ENCODE data around the gene SPIRE1.

Gene SPIRE1

GRCh38 chr18:12515550-12515949 lies 142.4 kb downstream of the SPIRE1 start:
- Histone ChIP-seq H3K27ac (ENCODE audit: low read length) (no peak overlapping the region), H3K4me3 (ENCODE audit: low read depth in 1 of 2, low read length in 2 of 2) (no peak overlapping the region), H3K79me2 (ENCODE audit: insufficient read depth, low read length) (no peaks in the 10 kb centered on the region), H2AFZ (ENCODE audit: low read depth, low read length) (no peak overlapping the region), H3K4me1 (ENCODE audit: insufficient read depth, low read length) (no peaks in the 10 kb centered on the region), H3K36me3 (ENCODE audit: insufficient read depth, low read length) (no peaks in the 10 kb centered on the region), H4K20me1 (ENCODE audit: insufficient read depth, low read length) (no peaks in the 10 kb centered on the region), H3K9me3 (ENCODE audit: insufficient read depth, low read length, severe bottlenecking) (no peaks in the 10 kb centered on the region), H3K4me2 (ENCODE audit: insufficient read depth, low read length) (no peak overlapping the region), H3K9ac (ENCODE audit: low read depth, low read length) (no peak overlapping the region), H3K27me3 (ENCODE audit: insufficient read depth, low read length, poor library complexity) (peaks cover 6% of the 10 kb centered on the region)
- no peak for DNase-seq
- no peak for TF ChIP-seq EZH2 (IDR thresholded peaks at IDR 0.05; ENCODE audit: borderline replicate concordance, low read depth, low read length, severe bottlenecking)
- TF ChIP-seq, protein P1, sequence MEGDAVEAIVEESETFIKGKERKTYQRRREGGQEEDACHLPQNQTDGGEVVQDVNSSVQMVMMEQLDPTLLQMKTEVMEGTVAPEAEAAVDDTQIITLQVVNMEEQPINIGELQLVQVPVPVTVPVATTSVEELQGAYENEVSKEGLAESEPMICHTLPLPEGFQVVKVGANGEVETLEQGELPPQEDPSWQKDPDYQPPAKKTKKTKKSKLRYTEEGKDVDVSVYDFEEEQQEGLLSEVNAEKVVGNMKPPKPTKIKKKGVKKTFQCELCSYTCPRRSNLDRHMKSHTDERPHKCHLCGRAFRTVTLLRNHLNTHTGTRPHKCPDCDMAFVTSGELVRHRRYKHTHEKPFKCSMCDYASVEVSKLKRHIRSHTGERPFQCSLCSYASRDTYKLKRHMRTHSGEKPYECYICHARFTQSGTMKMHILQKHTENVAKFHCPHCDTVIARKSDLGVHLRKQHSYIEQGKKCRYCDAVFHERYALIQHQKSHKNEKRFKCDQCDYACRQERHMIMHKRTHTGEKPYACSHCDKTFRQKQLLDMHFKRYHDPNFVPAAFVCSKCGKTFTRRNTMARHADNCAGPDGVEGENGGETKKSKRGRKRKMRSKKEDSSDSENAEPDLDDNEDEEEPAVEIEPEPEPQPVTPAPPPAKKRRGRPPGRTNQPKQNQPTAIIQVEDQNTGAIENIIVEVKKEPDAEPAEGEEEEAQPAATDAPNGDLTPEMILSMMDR (IDR thresholded peaks at IDR 0.05; ENCODE audit: borderline replicate concordance, extremely low read depth, low read length, poor library complexity, severe bottlenecking): no peak
- no peak for ATAC-seq (ENCODE audit: insufficient read depth, low read depth)

DNA sequence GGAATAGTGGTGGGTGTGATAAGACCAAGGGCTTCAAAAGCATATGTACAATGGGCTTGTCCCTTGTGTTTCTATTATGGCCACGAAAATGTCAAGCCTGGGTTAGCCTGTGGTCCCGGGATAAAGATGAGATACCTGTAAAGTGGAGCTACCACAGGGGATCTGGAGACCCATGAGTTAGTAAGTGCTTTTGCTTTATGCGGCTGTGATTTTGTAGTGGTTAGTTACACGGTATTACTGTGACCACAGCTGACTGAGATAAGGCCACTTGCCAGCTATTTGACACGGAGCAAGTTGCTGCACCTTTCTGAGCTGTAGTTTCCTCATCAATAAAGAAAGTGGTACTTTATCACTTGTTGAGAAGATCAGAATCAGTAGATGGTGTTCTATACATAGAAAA lies 150.9 kb downstream of the SPIRE1 start:
- no peak overlapping the region for H3K4me2 ChIP-seq (ENCODE audit: insufficient read depth, low read length)
- H3K36me3 ChIP-seq (ENCODE audit: insufficient read depth, low read length): no peaks in the 10 kb centered on the region
- TF ChIP-seq, protein P1 (IDR thresholded peaks at IDR 0.05; ENCODE audit: borderline replicate concordance, extremely low read depth, low read length, poor library complexity, severe bottlenecking): no peak
- no peak for TF ChIP-seq EZH2 (IDR thresholded peaks at IDR 0.05; ENCODE audit: borderline replicate concordance, low read depth, low read length, severe bottlenecking)
- no peaks in the 10 kb centered on the region for H3K9me3 ChIP-seq (ENCODE audit: insufficient read depth, low read length, severe bottlenecking)
- no peaks in the 10 kb centered on the region for H4K20me1 ChIP-seq (ENCODE audit: insufficient read depth, low read length)
- H3K4me1 ChIP-seq (ENCODE audit: insufficient read depth, low read length): no peaks in the 10 kb centered on the region
- H3K9ac ChIP-seq (ENCODE audit: low read depth, low read length): no peak overlapping the region
- H3K27ac ChIP-seq (ENCODE audit: low read length): no peak overlapping the region
- no peak for DNase-seq
- no peak overlapping the region for H2AFZ ChIP-seq (ENCODE audit: low read depth, low read length)
- ATAC-seq (ENCODE audit: insufficient read depth, low read depth): no peak
- no peak overlapping the region for H3K4me3 ChIP-seq (ENCODE audit: low read depth in 1 of 2, low read length in 2 of 2)
- H3K79me2 ChIP-seq (ENCODE audit: insufficient read depth, low read length): no peaks in the 10 kb centered on the region
- H3K27me3 ChIP-seq (ENCODE audit: insufficient read depth, low read length, poor library complexity): no peaks in the 10 kb centered on the region

GRCh38 chr18:12500986-12501385 lies 156.9 kb downstream of the SPIRE1 start:
- no peaks in the 10 kb centered on the region for H3K36me3 ChIP-seq (ENCODE audit: insufficient read depth, low read length)
- no peak overlapping the region for H3K27ac ChIP-seq (ENCODE audit: low read length)
- no peak overlapping the region for H2AFZ ChIP-seq (ENCODE audit: low read depth, low read length)
- no peaks in the 10 kb centered on the region for H4K20me1 ChIP-seq (ENCODE audit: insufficient read depth, low read length)
- no peaks in the 10 kb centered on the region for H3K27me3 ChIP-seq (ENCODE audit: insufficient read depth, low read length, poor library complexity)
- H3K9me3 ChIP-seq (ENCODE audit: insufficient read depth, low read length, severe bottlenecking): no peaks in the 10 kb centered on the region
- no peaks in the 10 kb centered on the region for H3K79me2 ChIP-seq (ENCODE audit: insufficient read depth, low read length)
- no peak overlapping the region for H3K9ac ChIP-seq (ENCODE audit: low read depth, low read length)
- no peak overlapping the region for H3K4me2 ChIP-seq (ENCODE audit: insufficient read depth, low read length)
- no peak overlapping the region for H3K4me3 ChIP-seq (ENCODE audit: low read depth in 1 of 2, low read length in 2 of 2)
- no peak for ATAC-seq (ENCODE audit: insufficient read depth, low read depth)
- TF ChIP-seq, protein P1 (IDR thresholded peaks at IDR 0.05; ENCODE audit: borderline replicate concordance, extremely low read depth, low read length, poor library complexity, severe bottlenecking): no peak
- TF ChIP-seq EZH2 (IDR thresholded peaks at IDR 0.05; ENCODE audit: borderline replicate concordance, low read depth, low read length, severe bottlenecking): no peak
- no peaks in the 10 kb centered on the region for H3K4me1 ChIP-seq (ENCODE audit: insufficient read depth, low read length)
- DNase-seq: no peak

GRCh38 chr18:12497839-12498238 lies 160.1 kb downstream of the SPIRE1 start:
- DNase-seq: no peak
- Histone ChIP-seq H4K20me1 (ENCODE audit: insufficient read depth, low read length) (no peaks in the 10 kb centered on the region), H3K9me3 (ENCODE audit: insufficient read depth, low read length, severe bottlenecking) (no peaks in the 10 kb centered on the region), H3K79me2 (ENCODE audit: insufficient read depth, low read length) (no peaks in the 10 kb centered on the region), H3K9ac (ENCODE audit: low read depth, low read length) (no peak overlapping the region), H3K36me3 (ENCODE audit: insufficient read depth, low read length) (no peaks in the 10 kb centered on the region), H3K27me3 (ENCODE audit: insufficient read depth, low read length, poor library complexity) (no peaks in the 10 kb centered on the region), H2AFZ (ENCODE audit: low read depth, low read length) (no peak overlapping the region), H3K27ac (ENCODE audit: low read length) (no peak overlapping the region), H3K4me2 (ENCODE audit: insufficient read depth, low read length) (no peak overlapping the region), H3K4me3 (ENCODE audit: low read depth in 1 of 2, low read length in 2 of 2) (no peak overlapping the region), H3K4me1 (ENCODE audit: insufficient read depth, low read length) (no peaks in the 10 kb centered on the region)
- no peak for TF ChIP-seq EZH2 (IDR thresholded peaks at IDR 0.05; ENCODE audit: borderline replicate concordance, low read depth, low read length, severe bottlenecking)
- TF ChIP-seq, protein P1 (IDR thresholded peaks at IDR 0.05; ENCODE audit: borderline replicate concordance, extremely low read depth, low read length, poor library complexity, severe bottlenecking): no peak
- no peak for ATAC-seq (ENCODE audit: insufficient read depth, low read depth)
